GM19468 (cell line): ENCODE data around the gene RNASE13.
"Not testable (repeated sequence)": the region's sequence is repeated elsewhere in the genome, so short reads cannot be mapped to it uniquely, and the experiment has no call there.

Source experiments
- ATAC-seq: cut with Tn5 transposase; IDR thresholded peaks from one replicate; pipeline ENCODE4 v1.9.1; 2021; ENCODE audit warnings: mild to moderate bottlenecking, moderate library complexity, moderate number of reproducible peaks; ENCODE audit not compliant: unreplicated experiment; ENCODE audit errors: extremely low read depth

RNASE13 gene

DNA sequence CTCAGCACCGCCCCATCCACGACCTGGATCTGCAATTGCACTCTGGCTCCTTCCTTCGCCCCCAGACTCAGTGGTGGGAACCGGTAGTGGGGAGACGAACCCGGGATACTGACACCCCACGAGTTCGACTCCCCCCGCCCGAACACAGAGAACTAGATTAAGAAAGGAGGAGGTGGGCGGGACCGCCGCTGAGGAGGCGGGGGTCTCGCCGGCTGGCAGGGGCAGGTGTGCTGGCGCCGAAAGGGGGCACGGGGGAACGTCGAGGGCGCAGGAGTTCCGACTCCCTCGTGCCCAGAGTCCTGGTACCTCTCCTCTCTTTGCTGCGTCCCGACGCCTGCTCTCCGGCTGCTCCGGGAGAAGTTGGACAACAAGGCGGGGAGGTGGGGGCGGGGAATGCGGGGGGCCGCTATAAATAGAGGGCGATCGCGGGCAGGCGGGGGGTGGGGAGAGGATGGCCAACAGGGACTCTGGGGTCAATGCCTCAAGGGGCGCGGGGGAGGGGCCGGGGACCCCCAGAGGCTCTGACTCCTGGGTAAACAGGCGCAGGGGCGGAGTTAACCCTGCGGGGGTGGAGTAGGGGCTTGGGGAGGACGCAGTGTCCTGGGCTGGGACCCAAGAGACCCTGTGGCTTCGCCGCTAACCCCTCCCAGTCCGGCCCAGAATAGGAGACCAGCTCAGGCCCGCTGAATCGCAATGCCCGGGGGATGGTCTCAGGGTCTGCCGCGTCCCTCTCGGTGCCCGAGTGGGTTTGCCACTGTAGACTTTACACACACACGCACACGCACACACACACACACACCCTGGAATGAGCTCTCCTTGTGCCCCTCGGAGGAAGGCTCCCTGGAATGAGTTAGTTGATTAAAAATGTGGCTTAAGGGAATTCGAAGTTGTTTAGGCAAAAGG is 9.0 kb downstream of the RNASE13 start:
- no peak for ATAC-seq

DNA sequence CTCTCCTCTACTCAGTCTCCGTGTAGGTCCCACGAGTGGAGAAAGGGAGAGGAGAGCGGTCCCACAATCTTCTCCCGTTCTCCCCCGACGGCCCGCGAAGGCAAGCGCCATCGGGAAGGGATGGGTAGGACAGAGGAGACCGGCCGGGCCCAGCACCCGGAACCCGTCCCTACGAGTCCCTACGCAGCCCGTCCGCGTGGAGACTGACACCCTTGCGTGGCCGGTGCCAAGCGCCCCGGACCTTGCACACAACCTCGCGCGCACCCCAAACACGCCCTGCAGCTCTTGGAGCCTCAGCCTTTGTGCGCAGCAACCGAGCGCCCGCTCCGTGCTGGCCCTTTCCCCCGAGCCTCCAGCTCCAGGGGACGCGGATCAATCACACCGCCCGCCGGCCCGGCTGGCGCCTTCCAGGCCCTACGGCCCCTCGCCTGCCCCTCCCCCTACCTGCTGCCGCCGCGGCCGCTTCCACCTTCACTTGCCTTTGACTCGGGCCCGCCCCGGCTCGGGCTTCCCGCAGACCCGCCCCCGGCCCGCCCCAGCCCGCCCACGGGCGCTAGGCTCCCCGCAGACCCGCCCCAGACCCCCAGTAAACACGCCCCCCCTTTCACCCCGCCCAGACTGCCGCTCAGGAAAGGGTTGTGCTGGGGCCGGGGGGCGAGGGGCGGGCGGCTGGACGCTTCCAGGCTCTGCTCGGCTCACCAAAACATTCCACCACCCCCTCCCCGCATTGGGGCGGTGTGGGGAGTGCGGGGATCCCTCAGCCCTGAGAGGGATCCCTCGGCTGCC is 9.8 kb downstream of the RNASE13 start, which contains the start of gene NDRG2:
NDRG2 (minus strand) TSS at position 477 of the 786 bp plus-strand sequence. CDS start 1,746 bp downstream, outside the sequence.
- ATAC-seq: no peak

DNA sequence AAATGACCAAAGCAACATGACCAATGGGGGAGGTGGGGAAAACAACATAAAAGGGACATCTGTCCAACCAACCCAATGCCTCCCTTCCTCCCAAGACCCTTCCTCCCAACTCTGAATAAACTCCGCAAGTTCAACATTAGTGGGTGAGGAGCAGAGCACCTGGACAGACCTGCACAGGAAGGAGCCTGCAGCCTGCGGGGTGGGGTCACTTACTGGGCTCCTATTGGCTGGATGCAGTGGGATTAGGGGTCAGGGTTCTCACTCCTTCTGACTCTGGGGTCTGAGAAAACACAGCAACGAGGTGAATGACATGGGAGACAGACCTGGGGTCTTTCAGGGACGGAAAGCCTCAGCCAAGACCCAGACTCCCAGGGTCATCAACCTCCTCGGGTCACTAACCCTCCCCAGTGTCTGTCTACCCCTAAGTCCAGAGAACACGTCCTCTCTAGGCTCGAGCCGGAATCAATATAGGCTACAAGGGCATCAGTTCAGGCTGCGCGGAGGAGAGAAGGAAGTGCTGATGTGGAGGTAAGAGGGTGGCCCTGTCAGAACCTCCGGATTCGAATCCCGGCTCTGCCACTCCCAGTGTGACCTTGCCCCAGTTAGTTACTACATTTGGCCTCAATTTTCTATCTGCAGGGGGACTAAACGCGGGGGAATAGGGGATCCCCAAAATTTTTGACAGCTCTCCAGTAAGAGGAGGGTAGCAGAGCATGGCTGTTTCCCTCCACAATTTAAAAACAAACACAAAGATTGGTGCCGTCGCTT is 10.6 kb downstream of the RNASE13 start:
- no peak for ATAC-seq

GRCh38 chr14:21023174-21023573 is 11.4 kb downstream of the RNASE13 start:
- no peak for ATAC-seq

- ATAC-seq: no peak
Observed at GRCh38 chr14:21022686-21023085, 11.9 kb downstream of the RNASE13 start.

- ATAC-seq: no peak
Observed at GRCh38 chr14:21020977-21021545, 13.5 kb downstream of the RNASE13 start.

GRCh38 chr14:21019366-21019765 is 15.2 kb downstream of the RNASE13 start:
- no peak for ATAC-seq

- no peak for ATAC-seq
Observed at GRCh38 chr14:21018781-21019180, 15.8 kb downstream of the RNASE13 start.

GRCh38 chr14:21018286-21018685 is 16.3 kb downstream of the RNASE13 start:
- no peak for ATAC-seq

- ATAC-seq: no peak
Observed at GRCh38 chr14:21017528-21018245, 16.9 kb downstream of the RNASE13 start.

GRCh38 chr14:21016413-21017190 is 18.0 kb downstream of the RNASE13 start:
- no peak for ATAC-seq

- no peak for ATAC-seq
Observed at GRCh38 chr14:21015312-21015711, 19.3 kb downstream of the RNASE13 start.

DNA sequence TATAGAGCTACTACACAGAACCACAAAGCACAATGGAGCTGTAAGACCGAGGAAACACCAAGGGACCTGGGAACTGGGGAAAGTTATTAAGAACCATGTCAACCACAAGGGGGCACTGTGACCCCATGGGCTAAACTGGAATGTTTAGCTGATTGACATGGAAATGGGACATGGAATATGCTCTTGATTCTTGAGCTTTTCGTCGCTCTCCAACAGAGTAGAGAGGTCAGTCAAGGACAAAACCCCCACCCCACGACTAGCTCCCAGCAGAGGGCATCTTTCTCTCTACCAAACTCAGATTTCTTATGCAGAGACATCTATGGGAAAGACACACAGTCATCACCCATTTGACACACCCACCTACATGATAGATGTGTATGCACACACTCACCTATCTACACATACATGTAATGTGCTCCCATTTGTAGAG is 19.8 kb downstream of the RNASE13 start:
- ATAC-seq: no peak

- ATAC-seq: no peak
Observed at GRCh38 chr14:21011136-21011535, 23.5 kb downstream of the RNASE13 start.

- ATAC-seq: not testable (repeated sequence)
Observed at GRCh38 chr14:21009721-21010120, 24.9 kb downstream of the RNASE13 start.

DNA sequence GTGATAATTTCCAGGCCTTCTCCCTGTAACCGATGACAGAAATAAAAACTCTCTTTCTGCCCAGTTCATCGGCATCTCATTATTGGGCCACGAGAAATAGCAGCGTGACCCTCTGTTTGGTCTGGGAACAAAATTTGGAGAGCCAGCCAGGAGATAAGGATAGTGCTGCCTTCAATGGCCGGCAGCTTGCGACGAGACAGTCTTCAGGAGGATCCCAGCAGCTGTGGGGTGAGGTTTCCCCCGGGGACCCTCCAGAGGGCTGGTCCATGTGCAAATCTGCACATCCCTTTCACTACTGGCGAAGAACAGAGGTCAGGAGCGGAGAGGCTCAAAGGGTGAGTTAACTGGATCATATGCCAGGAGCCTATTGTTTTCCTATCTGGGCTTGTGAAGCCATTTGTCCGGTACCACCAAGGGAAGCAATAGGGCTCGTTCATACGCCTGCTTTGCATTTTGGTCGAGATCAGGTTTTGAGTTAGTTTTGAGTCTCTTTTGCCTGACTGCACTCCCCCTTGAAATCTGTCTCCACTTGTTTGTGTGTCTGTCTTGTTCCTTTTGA is 30.7 kb downstream of the RNASE13 start:
- no peak for ATAC-seq

DNA sequence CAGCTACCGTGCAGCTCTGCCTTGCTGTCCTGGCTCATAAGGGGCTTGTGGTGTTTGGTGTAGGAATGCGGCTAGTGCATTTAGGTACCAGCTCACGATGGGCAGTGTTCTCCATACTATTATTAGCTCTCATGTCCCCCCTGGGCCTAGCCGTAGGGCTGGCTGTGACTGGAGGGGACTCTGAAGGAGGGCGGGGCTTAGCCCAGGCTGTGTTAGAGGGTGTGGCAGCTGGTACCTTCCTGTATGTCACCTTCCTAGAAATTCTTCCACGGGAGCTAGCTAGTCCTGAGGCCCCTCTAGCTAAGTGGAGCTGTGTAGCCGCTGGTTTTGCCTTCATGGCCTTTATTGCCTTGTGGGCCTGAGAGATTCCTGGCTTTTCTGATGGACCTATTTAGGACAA is 33.4 kb downstream of the RNASE13 start:
- ATAC-seq: no peak

GRCh38 chr14:20999591-20999990 is 35.0 kb downstream of the RNASE13 start:
- no peak for ATAC-seq
